Activated CD4-positive, CD25-positive, alpha-beta regulatory T cell treated with anti-CD3 and anti-CD28 coated beads, Interleukin-2, amount 50 U/mL, for 16 hours (primary cell): ENCODE results near the gene IFRD1.

Experiments used
- DNase-seq: peaks from one replicate; pipeline ENCODE4 v3.0.0-alpha.2; 2020; ENCODE audit warnings: low read depth, low spot score

IFRD1 gene

DNA sequence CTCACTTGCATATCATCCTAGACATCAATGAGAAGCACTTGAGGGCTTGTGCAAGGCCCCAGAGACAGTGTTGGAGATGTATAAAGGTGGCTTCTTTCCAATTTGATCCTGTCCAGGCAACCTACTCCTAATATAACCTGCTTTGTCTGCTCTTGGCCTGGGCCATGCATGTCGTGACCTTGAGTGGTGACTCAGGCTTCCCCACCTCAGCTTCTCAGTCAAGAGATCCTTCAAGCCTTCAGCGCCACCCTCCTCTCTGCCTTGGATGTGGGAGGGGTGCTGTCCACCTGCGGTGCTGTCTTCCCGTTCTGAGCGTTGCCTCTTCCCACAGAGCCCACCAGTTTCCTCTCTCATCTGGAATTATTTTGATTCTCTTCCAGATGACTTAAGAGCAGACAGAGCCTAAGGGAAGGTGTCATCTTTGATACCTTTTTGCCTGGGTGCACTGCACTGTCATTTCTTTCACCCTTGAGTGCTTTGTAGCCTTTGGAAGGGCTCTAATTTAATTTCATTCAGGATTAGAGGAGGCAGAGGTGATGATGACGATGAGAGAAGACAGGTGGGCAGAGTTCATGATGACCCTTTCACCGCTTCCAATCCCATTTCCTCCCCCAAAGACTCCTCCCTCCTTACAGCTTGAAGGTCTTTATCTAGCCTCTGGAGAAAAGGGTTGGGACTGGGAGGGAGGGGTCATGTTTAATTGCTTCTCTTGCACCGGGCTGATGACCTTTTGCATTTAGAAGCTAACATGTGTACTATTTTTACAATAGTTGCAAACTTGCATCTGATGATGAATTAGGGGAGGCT is 37.4 kb downstream of the IFRD1 start:
- no peak for DNase-seq

GRCh38 chr7:112488264-112488552 is 37.9 kb downstream of the IFRD1 start:
- no peak for DNase-seq

- no peak for DNase-seq
Measured at GRCh38 chr7:112492186-112492585, 41.9 kb downstream of the IFRD1 start.

GRCh38 chr7:112494656-112495055 is 44.4 kb downstream of the IFRD1 start:
- DNase-seq, result no peak

DNA sequence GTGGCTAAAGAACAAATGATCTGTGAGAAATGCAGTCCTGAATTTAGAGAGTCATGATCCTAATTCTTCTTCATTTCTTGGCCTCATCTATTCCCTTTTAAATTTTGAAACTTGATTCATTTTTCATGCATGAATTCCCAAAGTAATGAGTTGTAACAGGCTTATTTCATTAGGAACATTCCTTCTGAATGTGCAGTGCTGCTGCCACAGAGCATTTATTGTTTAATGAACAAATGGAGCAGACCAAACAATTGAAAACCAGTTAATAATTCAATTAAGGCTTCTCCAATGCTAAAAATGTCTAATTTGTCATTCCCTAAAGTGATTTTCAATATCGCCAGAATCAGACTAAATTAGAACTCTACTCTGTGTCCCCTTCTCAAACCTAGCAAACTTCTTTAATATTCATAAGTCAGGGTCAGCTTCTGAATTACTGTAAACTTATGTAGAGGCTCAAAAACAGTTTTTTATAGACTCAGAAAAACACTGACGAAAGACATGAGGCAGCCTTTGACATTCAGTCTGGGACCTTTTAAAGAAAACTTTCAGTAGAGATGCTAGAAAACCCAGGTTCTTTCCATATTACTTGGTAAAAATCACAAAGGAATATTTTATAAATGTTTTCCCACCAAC is 45.0 kb downstream of the IFRD1 start:
- no peak for DNase-seq

DNA sequence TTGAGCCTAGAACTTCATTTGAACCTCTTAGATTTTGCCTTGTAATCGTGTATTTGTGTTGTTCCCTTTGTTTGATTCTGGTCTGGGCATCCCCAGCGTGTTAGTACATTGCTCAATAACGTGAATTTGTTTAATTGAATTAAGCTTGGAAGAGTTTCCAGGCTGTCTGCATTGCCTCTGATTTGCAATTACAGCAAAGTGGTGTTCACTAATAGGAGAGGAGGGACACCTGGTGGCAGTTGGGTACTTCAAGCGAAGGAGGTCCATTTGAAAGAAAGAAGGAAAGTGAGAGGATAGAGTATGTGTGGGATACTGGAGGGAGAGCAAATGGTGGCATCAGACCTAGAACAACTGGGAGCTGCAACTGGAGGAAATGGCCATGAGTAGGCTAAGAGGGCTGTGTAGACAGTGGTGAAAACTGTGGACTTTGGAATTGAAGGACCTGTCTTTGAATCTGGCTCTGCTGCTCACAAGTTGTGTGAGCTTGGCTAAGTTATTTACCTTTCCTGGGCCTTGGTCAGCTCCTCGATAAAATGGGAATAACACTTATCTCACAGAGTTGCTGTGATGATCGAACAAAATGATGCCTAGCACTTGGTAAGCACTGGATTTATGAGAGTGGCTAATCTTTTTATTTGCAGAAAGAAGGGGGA is 45.7 kb downstream of the IFRD1 start:
- DNase-seq, result no peak

GRCh38 chr7:112497481-112497880 is 47.2 kb downstream of the IFRD1 start:
- DNase-seq, result no peak

DNA sequence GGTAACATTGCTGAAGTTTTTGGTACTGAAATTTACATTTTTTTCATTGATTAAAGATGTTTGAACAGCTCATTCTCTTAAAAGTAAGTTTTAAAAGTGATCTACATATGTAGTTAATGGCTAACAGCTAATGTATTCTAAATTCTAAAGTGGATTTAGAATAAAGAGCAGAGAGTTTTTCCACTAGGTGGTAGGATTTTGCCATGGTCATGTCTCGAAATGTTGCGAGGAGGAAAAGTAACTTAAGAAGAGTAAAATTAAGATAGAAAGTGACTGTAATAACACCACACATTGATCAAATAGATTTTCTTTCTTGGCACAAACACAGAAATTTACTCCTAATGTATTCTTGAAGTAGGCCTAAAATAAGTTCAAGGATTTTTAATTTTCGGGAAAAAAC is 50.4 kb downstream of the IFRD1 start:
- DNase-seq, result no peak

DNA sequence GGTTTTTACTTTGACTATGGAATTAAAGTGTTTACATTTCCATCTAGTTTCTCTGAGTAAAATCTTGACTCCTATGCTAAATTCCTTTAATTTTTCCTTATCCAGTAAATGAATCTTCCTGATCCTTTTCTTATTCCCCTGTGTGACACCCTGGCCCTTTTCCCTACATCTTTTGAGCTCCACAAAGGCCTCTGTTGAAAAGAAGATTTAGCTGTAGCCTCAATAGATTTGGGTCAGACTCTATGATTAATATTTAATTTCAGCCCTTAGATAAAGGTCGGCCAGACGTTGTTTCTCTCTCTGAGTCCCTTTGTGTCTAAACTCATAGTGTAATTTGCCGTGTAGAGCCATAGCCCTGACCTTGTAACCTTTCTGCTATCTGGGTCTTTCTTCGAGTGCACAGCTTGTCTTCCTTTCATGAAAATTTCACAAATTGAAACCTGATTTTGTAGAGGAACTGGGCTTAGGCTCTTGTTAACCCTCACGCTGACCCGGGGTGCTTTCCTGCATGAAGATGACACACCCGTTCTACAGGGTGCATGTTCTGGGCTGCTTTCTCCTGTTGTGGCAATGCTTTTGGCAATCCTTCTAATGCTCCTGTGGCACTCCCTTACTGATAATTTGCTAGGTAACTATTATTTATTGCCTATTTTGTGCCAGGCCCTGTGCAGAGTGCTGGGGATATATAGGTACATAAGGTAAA is 51.7 kb downstream of the IFRD1 start:
- no peak for DNase-seq

DNA sequence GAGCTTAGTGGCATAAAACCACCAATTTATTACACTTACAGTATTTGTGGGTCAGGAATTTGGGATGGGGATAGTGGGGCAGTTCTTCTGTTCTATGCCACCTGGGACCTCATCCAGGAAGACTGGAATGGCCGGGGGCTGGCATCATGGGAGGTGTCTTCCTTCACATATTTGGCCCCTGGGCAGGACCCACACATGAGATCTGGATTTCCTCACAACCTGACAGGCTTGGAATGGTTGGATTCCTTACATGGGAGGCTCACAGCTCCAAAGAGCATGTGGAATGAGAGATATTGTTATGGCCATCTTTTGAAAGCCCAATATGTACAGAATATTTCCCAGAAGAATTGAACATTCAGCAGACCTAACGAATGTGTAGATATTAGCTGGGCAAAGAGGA is 52.4 kb downstream of the IFRD1 start:
- no peak for DNase-seq

DNA sequence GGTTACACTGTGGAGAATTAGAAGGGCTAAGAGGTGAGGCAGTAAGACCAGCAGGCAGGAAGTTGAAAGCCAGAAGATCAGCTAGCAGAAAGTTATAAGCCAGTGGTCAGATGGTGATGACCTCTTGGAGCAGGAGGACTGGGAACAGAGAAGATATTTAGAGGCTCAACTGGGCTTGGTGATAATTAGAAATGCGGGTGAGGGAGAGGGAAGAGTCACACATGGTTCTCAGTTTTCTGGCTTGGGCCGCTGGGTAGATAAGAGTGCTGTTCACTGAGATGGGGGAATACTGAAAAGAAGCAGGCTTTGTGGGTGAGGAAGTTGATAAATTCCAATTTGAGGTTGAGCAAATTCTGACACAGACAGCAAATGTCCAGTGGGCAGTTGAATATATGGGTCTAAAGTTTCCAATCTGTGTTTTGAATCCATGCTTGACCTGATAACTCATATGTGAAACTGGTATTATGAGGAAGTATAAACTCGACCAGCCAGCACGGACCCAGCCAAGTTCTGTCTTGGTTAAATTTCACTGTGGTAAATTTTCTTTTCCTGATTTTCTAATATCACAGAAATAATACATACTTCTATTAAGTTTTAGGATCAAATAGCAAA is 53.2 kb downstream of the IFRD1 start:
- DNase-seq, result no peak

- no peak for DNase-seq
Measured at GRCh38 chr7:112504093-112504695, 53.9 kb downstream of the IFRD1 start.

GRCh38 chr7:112505495-112505894 is 55.2 kb downstream of the IFRD1 start:
- no peak for DNase-seq

DNA sequence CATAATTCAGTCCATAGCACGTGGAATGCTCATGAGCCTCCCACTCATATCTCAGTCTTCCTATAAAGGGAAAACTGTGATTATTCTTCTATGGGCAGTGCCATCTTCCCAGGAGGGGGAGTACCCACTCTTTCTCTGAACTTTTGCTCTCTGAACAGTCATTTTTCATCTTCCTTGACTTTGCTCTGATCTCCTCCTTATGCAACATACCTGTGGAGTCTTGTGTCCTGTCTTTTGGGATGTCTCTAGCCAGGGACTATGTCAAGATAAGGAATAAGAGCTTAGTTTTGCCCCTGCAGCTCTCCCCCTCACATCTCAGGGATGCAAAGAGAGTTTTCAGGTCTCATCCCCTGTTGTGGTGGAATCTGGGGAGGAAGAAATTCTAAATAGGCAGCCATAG is 58.1 kb downstream of the IFRD1 start:
- no peak for DNase-seq

DNA sequence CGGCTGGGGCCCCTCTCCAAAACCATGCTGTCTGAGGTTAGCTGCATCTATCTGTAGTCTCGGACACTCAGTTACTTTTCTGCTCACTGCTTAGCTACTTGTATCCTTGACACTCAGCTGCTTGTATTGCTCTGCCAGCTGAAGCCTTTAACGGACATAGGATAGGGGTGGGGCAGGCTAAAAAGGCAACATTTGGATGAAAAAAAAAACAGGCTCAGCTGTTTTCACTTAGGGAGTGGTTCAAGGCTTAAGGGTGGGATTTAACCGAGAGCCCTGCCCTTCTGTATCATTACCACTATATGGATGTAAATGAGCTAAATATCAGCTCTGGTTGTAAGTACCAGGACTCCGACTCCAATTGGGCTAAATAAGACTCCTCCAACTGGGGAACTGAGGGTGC is 59.1 kb downstream of the IFRD1 start:
- no peak for DNase-seq

DNA sequence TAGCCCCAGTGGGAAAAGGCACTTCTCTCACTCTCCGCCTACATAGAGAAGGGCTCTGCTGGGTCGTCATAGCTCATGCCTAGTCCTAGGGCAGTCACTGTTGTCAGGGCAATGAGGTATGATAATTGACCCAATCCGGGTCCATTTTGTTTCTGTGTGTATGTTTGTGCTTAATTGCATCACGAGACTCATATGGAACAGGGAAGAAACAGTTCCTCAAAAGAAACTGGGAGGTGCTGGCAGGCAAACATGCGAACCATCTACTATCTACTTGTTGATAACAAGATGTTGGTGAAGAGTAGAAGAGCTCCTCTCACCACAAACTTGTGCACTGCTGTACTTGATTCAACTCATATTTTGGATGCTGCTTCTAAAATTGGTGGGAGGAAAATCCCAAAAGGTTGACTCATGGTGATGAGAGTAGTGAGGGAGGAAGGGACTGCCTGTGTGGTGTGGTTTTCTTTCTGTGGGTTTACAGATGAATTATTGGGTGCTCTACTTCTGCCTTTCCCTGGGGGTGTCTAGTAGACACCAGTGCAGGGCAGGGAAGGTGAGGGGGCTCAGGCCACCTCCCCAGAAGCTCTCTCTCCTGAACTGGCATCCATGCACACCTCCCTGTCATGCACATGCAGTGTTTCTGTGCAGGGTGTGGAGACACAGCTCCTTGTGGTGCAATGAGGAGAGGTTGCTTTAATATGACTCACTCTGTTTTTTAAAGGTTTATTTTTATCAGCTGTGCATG is 59.9 kb downstream of the IFRD1 start:
- no peak for DNase-seq

DNA sequence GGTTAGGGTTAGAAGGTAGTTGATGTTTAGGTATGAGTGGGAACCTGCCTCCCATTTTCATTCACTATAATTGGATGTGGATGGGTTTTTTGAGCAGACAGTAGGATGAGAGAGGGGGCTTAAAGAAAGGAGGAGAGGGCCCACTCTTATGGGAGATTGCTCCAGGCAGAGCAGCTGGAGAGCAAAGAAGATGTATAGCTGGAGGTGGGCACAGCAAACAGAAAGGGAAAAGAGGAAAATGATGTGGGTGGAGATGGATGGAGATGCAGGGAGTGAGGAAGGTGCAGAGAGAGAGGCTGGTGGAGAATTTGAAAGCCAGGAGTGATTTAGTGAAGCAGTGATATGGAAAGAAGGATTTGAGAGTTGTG is 60.5 kb downstream of the IFRD1 start:
- no peak for DNase-seq

DNA sequence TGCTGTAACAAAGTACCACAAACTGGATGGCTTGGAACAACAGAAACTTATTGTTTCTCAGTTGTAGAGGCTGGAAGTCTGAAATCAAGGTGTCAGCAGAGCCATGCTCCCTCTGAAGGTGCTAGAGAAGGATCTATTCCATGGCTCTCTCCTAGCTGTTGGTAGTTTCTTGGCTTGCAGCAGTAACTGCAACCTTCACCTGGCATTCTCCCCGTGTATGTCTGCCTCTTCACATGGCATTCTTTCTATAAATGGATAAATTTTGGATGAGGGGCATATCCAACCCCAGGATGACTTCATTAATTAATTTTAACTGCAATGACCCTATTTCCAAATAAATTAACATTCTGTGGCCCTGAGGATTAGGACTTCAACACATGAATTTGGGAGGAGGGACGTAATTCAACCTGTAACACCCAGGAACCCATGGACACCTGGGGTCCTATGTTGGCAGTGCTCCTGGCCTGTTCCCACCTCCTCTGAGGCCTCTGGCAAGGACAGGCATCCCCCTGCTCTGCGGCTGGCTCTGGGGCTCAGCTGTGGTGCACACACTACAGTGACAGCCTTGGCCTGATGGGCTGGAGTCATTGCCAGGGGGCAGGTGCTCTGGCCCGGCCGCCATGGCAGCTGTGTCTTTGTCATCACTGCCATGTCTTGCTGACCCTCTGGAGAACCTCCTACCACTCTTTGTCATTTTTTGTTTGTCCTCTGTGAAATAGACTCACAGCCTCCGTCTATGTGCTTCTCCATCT is 61.4 kb downstream of the IFRD1 start:
- no peak for DNase-seq

- no peak for DNase-seq
Measured at GRCh38 chr7:112512451-112513210, 62.4 kb downstream of the IFRD1 start.

DNA sequence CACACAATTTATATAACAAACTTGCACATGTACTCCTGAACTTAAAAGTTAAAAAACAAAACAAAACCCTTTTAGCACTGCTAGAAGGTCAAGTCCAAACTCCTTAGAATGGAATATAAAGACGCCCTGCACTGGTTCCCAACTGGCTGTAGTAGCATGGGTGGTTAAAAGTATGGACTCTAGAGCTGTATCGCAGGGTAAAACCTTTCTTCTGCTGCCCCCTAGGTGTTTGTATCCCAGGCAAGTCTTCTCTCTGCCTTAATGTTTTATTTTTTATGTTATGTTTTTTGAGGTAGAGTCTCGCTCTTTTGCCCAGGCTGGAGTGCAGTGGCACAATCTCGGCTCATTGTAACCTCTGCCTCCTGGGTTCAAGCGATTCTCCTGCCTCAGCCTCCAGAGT is 65.7 kb downstream of the IFRD1 start:
- DNase-seq, result no peak
